Activated naive CD8-positive, alpha-beta T cell treated with anti-CD3 and anti-CD28 coated beads, Interleukin-2, amount 10 ng/mL, durations not matched to agents 7 days and 5 days (primary cell): ENCODE measurements around the gene CDK14. TPM values are rescaled to one million over a fixed set of nuclear protein-coding genes. Genes with fewer than 3 reads are reported as not detected.

Experiments
- ATAC-seq: fragments of 150-1000 bp; cut with Tn5 transposase; one replicate; pipeline ENCODE4 v1.10.0; 2021; ENCODE audit warnings: low read depth, moderate library complexity
- POLR2A ChIA-PET: fragments of 350-600 bp; sonication (Branson Sonifier 250); formaldehyde crosslinking; loops from one replicate; lab custom pipeline; 2021; ENCODE audit warnings: antibody characterized with exemption; lab: Charles Lee
- DNase-seq: peaks from one replicate; pipeline ENCODE4 v3.0.0; 2021
- H3K27ac Mint-ChIP-seq: one replicate; pipeline ENCODE4 v1.8.0; 2022; ENCODE audit warnings: mild to moderate bottlenecking, mixed read lengths
- H3K27me3 Mint-ChIP-seq: one replicate; pipeline ENCODE4 v1.8.0; 2022; ENCODE audit warnings: mild to moderate bottlenecking, moderate library complexity, mixed read lengths
- H3K36me3 Mint-ChIP-seq: one replicate; pipeline ENCODE4 v1.8.0; 2021; ENCODE audit warnings: mild to moderate bottlenecking, mixed read lengths
- H3K4me1 Mint-ChIP-seq: one replicate; pipeline ENCODE4 v1.8.0; 2021; ENCODE audit warnings: mixed read lengths
- H3K4me3 Mint-ChIP-seq: one replicate; pipeline ENCODE4 v1.8.0; 2022; ENCODE audit warnings: mild to moderate bottlenecking, moderate library complexity, mixed read lengths
- H3K9me3 Mint-ChIP-seq: one replicate; pipeline ENCODE4 v1.8.0; 2021; ENCODE audit warnings: mixed read lengths
- total RNA-seq, 2 experiments: library from RNA; stranded (reverse); gene quantifications; one replicate each; pipeline ENCODE4 v1.2.3, GENCODE V29; 2021

Gene CDK14
- total RNA-seq, 2 experiments from 2014 or later = 0.94 to 1.2 TPM

- H3K4me1 Mint-ChIP-seq = no peaks in the 10 kb centered on the region
- ATAC-seq (no peak), DNase-seq (no peak)
- H3K9me3 Mint-ChIP-seq = peaks cover 3% of the 10 kb centered on the region
- no peak overlapping the region for H3K4me3 Mint-ChIP-seq
- H3K27ac Mint-ChIP-seq = no peak overlapping the region
- POLR2A ChIA-PET = no interaction called here
- peaks cover 4% of the 10 kb centered on the region for H3K27me3 Mint-ChIP-seq
- no peaks in the 10 kb centered on the region for H3K36me3 Mint-ChIP-seq
These were observed 11.7 kb upstream of the CDK14 start for GRCh38 chr7:90584378-90584777.

- Mint-ChIP-seq H3K4me1 (no peaks in the 10 kb centered on the region), H3K27me3 (peaks cover 6% of the 10 kb centered on the region), H3K9me3 (peaks cover 3% of the 10 kb centered on the region), H3K27ac (no peak overlapping the region), H3K36me3 (no peaks in the 10 kb centered on the region), H3K4me3 (no peak overlapping the region)
- ATAC-seq = no peak
- no peak for DNase-seq
- POLR2A ChIA-PET = no interaction called here
These were observed 10.0 kb upstream of the CDK14 start for GRCh38 chr7:90586091-90586490.

GRCh38 chr7:90587766-90588165, 8.4 kb upstream of the CDK14 start:
- H3K4me1 Mint-ChIP-seq = no peaks in the 10 kb centered on the region
- no peak for DNase-seq
- H3K9me3 Mint-ChIP-seq = peaks cover 3% of the 10 kb centered on the region
- H3K4me3 Mint-ChIP-seq = no peak overlapping the region
- H3K27ac Mint-ChIP-seq = no peak overlapping the region
- POLR2A ChIA-PET = no interaction called here
- no peak for ATAC-seq
- H3K36me3 Mint-ChIP-seq = no peaks in the 10 kb centered on the region
- H3K27me3 Mint-ChIP-seq = peaks cover 7% of the 10 kb centered on the region

DNA sequence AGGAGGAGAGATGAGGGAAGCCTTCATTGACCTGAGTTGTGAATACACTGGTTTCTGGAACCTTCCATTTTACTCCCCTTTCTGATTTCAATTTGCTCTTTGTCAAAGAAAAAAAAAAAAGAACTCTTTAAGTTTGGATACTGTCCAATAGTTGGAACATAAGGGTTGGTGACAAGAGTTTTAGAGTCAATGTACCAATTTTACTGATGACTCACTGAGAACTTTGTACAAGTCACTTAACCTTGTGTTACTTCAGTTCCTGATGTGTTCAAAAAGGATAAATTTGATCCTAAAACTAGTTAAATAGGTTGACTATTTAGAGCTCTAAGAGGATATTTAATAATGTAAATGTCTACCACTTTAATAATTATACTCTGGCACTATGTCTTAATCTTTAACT, 4.1 kb upstream of the CDK14 start:
- H3K27me3 Mint-ChIP-seq = peaks cover 31% of the 10 kb centered on the region
- H3K9me3 Mint-ChIP-seq = peaks cover 2% of the 10 kb centered on the region
- POLR2A ChIA-PET = no interaction called here
- ATAC-seq = no peak
- no peak overlapping the region for H3K27ac Mint-ChIP-seq
- H3K4me1 Mint-ChIP-seq = peaks cover 9% of the 10 kb centered on the region
- H3K36me3 Mint-ChIP-seq = no peaks in the 10 kb centered on the region
- no peak for DNase-seq
- H3K4me3 Mint-ChIP-seq = no peak overlapping the region

DNA sequence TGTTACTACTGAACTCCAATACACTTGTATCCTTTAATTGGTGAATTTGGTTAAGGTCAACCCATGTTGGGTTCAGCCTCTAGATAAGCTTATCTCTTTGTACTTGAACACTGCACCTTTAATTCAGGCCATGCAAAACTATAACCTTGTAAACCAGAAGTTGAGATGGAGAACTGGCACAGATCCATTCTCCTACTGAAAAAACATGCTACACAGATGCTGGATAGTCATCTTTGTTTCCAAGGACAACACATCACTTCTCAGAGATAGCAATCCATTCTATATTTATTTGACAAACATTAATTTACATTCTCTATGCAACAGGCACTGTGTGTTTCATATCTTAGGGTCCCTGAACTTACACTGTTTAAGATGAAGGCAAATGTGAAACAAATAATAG, 2.9 kb upstream of the CDK14 start:
- ATAC-seq (no peak), DNase-seq (no peak)
- Mint-ChIP-seq H3K9me3 (no peaks in the 10 kb centered on the region), H3K27me3 (peaks cover 42% of the 10 kb centered on the region), H3K36me3 (no peaks in the 10 kb centered on the region), H3K4me1 (peaks cover 9% of the 10 kb centered on the region), H3K27ac (no peak overlapping the region), H3K4me3 (no peak overlapping the region)
- POLR2A ChIA-PET = no interaction called here

DNA sequence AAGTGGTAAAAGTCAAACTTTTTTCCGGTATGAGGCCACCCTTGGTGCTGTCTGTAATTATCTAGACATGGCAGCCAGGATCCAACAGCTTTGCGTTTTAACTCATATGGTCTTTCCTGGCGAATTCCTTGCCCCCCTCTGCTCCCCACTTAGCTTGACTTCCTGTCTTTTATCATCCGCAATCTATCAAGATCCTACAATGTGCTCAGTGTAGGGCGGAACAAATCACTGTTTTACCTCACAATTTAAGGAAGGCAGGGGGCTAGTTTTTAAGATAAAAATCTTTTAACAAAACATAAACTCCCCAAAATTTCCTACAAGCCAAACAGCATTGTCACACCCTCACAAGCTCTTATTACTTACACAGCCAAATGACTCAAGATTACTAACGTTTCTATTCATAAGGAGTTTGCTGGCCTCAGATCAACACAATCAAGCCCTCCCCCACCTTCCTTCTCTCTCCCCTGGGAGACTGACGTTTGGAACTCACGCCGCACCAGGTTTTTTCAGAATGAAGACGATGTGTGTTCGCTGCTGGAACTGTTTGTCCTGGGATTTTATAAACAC, 1.3 kb upstream of the CDK14 start:
- H3K4me1 Mint-ChIP-seq = peaks cover 9% of the 10 kb centered on the region
- no peaks in the 10 kb centered on the region for H3K9me3 Mint-ChIP-seq
- POLR2A ChIA-PET = no interaction called here
- peak overlapping the region; percentile 7 for H3K4me3 Mint-ChIP-seq
- ATAC-seq (no peak), DNase-seq (no peak)
- H3K27me3 Mint-ChIP-seq = peaks cover 49% of the 10 kb centered on the region
- H3K36me3 Mint-ChIP-seq = no peaks in the 10 kb centered on the region
- H3K27ac Mint-ChIP-seq = no peak overlapping the region

DNA sequence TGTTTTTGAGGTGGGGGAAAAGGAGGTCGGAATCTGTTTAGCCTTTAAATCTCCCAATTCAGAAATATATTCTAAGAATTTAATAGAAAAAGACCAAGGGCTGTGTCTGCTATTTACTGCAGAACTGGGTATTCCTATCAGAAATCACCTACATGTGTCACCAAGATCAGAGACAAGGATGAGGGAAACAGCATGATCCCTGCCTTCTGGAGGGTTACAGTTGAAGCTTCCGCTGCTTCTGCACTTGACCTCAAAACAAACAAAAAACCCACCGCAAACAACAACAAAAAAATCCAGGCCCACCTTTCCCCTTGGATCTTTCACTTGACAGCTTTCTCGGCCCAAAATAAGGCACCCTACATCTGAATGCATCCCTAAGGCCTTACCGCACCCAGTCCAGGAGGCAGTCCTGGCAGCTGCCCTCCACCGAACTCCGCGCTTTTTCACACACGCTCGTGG, 750 bp upstream of the CDK14 start:
- H3K9me3 Mint-ChIP-seq = no peaks in the 10 kb centered on the region
- POLR2A ChIA-PET = no interaction called here
- no peaks in the 10 kb centered on the region for H3K36me3 Mint-ChIP-seq
- H3K4me1 Mint-ChIP-seq = peaks cover 9% of the 10 kb centered on the region
- ATAC-seq (no peak), DNase-seq (no peak)
- H3K27me3 Mint-ChIP-seq = peaks cover 53% of the 10 kb centered on the region
- peak overlapping the region; percentile 45 for H3K4me3 Mint-ChIP-seq
- no peak overlapping the region for H3K27ac Mint-ChIP-seq

- POLR2A ChIA-PET = no interaction called here
- H3K27ac Mint-ChIP-seq = no peak overlapping the region
These were observed 796 bp downstream of the CDK14 start for GRCh38 chr7:90596671-90597562.

DNA sequence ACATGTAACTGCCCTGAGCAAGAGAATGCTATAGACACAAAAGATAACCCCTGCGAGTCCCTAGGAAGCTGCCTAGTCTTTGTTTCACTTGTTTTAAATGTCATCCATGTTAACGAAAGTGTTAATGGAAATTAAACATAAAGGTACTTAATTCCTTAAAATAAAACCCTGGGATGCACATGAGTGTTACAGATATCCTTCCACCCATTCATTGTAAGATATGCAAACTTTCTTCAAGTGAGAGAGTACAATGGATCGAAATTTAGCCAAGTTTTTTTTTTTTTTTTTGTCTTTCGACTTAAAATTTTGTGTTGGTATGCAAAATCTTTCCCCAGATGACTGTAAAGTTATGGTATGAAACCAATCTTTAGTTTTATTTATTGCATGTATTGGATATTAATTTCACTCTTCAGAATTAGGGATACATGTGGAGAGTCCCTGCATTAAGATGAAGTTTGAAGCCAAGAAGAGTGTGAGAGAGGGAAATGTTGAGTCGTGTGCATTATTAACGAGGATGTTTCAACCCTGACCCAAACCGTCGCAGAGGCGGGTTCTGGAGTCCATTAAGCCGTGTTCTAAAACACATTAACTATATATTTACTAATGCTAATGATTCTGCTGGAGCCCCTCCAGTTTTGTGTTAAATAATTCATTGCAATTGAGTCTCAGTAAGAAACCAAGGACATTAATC, 1.6 kb downstream of the CDK14 start:
- H3K9me3 Mint-ChIP-seq = no peaks in the 10 kb centered on the region
- no peaks in the 10 kb centered on the region for H3K36me3 Mint-ChIP-seq
- H3K27ac Mint-ChIP-seq = no peak overlapping the region
- H3K4me1 Mint-ChIP-seq = peaks cover 9% of the 10 kb centered on the region
- H3K27me3 Mint-ChIP-seq = peaks cover 60% of the 10 kb centered on the region
- POLR2A ChIA-PET = no interaction called here
- ATAC-seq = no peak
- H3K4me3 Mint-ChIP-seq = no peak overlapping the region
- no peak for DNase-seq

More at GRCh38 chr7:90596671-90597562, 796 bp downstream of the CDK14 start:
- peak; percentile 19 for ATAC-seq
- Mint-ChIP-seq H3K27me3 (peaks cover 56% of the 10 kb centered on the region), H3K9me3 (no peaks in the 10 kb centered on the region), H3K4me1 (peaks cover 9% of the 10 kb centered on the region), H3K36me3 (no peaks in the 10 kb centered on the region), H3K4me3 (peak overlapping the region; percentile 76)
- DNase-seq = no peak

GRCh38 chr7:90599038-90599437, 2.9 kb downstream of the CDK14 start:
- no peak overlapping the region for H3K4me3 Mint-ChIP-seq

DNA sequence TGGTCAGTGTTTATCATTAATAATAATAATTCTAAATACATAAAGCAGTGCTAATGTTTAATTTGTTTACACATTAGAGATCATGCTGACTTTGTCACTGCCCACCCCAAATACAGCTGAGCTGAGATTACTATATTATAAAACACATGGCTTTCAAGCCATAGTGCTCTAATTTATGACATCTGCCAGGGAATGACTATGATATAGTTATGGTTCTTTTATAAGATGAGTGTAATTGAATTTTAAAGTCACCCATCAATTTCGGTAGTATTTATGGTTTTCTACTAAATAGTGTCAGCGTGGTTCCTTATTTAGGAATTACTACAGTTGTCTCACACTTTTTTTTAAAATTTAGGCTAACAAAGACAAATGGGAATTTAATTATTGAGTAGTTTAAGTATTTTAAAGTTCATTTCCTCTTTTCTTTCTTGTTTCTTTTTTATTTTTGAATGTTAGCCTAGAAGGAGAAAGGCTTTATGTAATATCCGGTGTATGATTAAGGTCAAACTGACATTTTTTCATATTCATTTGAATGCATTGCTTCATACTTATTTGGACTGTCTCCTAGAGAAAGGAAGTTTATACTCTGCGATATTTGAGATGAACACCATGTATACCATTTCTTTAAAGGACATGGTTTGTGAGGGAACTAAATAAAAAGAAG, 3.9 kb downstream of the CDK14 start:
- Mint-ChIP-seq H3K27ac (no peak overlapping the region), H3K9me3 (no peaks in the 10 kb centered on the region), H3K4me3 (no peak overlapping the region), H3K4me1 (peaks cover 5% of the 10 kb centered on the region), H3K36me3 (no peaks in the 10 kb centered on the region), H3K27me3 (peaks cover 44% of the 10 kb centered on the region)
- DNase-seq (no peak), ATAC-seq (no peak)
- POLR2A ChIA-PET = no interaction called here

More at GRCh38 chr7:90599038-90599437, 2.9 kb downstream of the CDK14 start:
- POLR2A ChIA-PET = no interaction called here
- no peaks in the 10 kb centered on the region for H3K9me3 Mint-ChIP-seq
- DNase-seq = no peak
- peaks cover 52% of the 10 kb centered on the region for H3K27me3 Mint-ChIP-seq
- ATAC-seq = no peak
- peaks cover 9% of the 10 kb centered on the region for H3K4me1 Mint-ChIP-seq
- H3K36me3 Mint-ChIP-seq = no peaks in the 10 kb centered on the region
- H3K27ac Mint-ChIP-seq = no peak overlapping the region

GRCh38 chr7:90602303-90602702, 6.2 kb downstream of the CDK14 start:
- H3K27ac Mint-ChIP-seq = no peak overlapping the region
- H3K4me3 Mint-ChIP-seq = no peak overlapping the region
- no peaks in the 10 kb centered on the region for H3K9me3 Mint-ChIP-seq
- POLR2A ChIA-PET = no interaction called here
- H3K36me3 Mint-ChIP-seq = no peaks in the 10 kb centered on the region
- DNase-seq = no peak
- H3K4me1 Mint-ChIP-seq = no peaks in the 10 kb centered on the region
- no peak for ATAC-seq
- peaks cover 34% of the 10 kb centered on the region for H3K27me3 Mint-ChIP-seq

DNA sequence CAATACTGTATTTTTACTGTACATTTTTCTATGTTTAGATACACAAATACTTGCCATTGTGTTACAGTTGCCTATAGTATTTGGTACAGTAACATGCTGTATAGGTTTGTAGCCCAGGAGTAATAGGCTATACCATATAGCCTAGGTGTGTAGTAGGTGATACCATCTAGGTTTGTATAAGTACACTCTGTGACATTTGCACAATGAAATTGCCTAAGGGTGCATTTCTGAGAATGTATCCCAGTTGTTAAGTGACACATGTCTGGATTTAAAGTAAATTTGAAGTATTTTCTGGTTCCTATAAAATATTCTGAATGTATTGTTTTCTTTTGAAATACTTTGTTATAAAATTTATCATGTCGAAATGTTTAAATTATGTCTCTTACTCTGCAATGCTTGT, 7.2 kb downstream of the CDK14 start:
- Mint-ChIP-seq H3K4me1 (no peaks in the 10 kb centered on the region), H3K27ac (no peak overlapping the region), H3K36me3 (no peaks in the 10 kb centered on the region), H3K9me3 (no peaks in the 10 kb centered on the region), H3K4me3 (no peak overlapping the region), H3K27me3 (peaks cover 24% of the 10 kb centered on the region)
- POLR2A ChIA-PET = no interaction called here
- DNase-seq (no peak), ATAC-seq (no peak)
